ENCODE results near the gene GSTA5.
"Not testable (repeated sequence)": the region's sequence is repeated elsewhere in the genome, so short reads cannot be mapped to it uniquely, and the experiment has no call there.

GSTA5 gene

GRCh38 chr6:52802806-52803205, 37.8 kb downstream of the GSTA5 start:
- in situ Hi-C loops (cut with HindIII; ENCODE audit: low pct_ligation_motif_present, low pct_unique_long_range_greater_than_20kb, low sequenced_read_pairs) = no loop called here

DNA sequence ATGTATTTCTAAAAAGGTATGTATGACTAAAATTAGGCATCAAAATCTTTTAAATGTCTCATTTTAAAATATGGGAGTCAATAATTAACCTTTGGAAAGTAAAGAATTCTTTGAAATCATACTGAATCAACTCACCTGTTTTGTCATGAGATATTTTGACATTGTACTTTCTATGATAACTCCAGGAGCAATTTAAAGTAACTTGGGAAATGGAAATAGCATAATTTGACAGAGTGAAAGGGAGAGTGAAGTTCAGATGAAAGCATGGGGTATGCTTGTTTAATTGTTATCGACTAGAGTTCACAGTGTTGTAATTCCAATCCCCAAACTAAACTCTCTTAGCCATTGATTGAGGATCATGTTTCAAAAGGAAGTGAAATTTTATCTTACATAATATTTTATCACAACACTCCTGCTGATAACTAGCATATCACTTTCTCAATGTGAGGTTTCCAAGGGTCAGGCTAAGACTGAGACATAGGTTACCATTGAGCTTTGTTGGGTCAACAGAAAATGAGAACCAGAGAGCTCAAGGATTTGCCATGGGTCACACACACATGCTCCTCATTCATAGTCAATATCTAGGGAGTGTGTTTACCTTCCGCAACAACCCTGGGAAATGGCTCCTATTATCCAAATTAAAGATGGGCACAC, 39.3 kb downstream of the GSTA5 start:
- DNase-seq = no peak
- in situ Hi-C loops (cut with HindIII; ENCODE audit: low pct_ligation_motif_present, low pct_unique_long_range_greater_than_20kb, low sequenced_read_pairs) = no loop called here

More at GRCh38 chr6:52802806-52803205, 37.8 kb downstream of the GSTA5 start:
- no peak for DNase-seq

GRCh38 chr6:52799272-52799671, 41.3 kb downstream of the GSTA5 start:
- in situ Hi-C loops (cut with HindIII; ENCODE audit: low pct_ligation_motif_present, low pct_unique_long_range_greater_than_20kb, low sequenced_read_pairs); DNase-seq: not testable (repeated sequence)

DNA sequence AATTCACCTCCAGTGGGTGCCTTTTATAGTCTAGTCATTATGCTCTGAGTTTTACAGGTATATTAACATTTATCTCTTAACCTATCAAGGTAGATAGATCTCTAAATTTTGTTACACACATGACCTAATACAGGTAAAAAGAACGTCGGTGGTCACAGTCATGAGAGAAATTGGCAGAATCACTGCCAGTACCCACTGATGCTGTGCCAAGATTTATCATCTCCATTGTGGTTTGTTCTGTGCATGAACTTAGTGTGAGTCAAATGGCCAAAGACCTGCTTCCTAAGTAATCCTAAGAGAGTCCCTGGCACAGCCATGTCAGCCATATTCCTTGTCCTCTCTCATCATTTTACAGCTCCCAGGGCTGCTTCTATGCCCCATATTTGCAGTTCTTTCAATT, 46.2 kb downstream of the GSTA5 start:
- in situ Hi-C loops (cut with HindIII; ENCODE audit: low pct_ligation_motif_present, low pct_unique_long_range_greater_than_20kb, low sequenced_read_pairs) = not testable (repeated sequence)

GRCh38 chr6:52790861-52791260, 49.8 kb downstream of the GSTA5 start:
- in situ Hi-C loops (cut with HindIII; ENCODE audit: low pct_ligation_motif_present, low pct_unique_long_range_greater_than_20kb, low sequenced_read_pairs) = no loop called here
- no peak for DNase-seq

More for the DNA sequence above, 46.2 kb downstream of the GSTA5 start:
- DNase-seq = not testable (repeated sequence)

GRCh38 chr6:52789658-52790057, 51.0 kb downstream of the GSTA5 start:
- in situ Hi-C loops (cut with HindIII; ENCODE audit: low pct_ligation_motif_present, low pct_unique_long_range_greater_than_20kb, low sequenced_read_pairs); DNase-seq: not testable (repeated sequence)

DNA sequence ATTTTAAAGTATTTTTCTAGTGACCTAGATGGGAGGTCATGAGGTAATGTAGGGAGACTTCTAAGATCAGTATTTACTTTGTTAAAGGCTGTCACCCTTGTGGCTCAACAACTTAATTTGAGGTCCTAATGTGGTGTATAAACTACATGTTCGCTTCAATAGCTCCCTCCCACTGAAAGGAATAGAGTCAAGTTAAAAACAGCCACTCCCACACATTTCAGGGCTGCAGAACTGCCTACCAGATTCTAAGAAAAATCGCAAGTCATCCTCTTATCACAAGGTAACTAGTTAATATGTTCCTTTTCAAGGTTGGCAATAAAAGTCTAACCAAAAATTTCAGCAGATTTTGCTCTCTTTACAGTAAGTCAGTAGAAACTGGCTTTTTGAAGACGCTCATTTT, 52.1 kb downstream of the GSTA5 start:
- DNase-seq = no peak
- in situ Hi-C loops (cut with HindIII; ENCODE audit: low pct_ligation_motif_present, low pct_unique_long_range_greater_than_20kb, low sequenced_read_pairs) = no loop called here

GRCh38 chr6:52787917-52788316, 52.7 kb downstream of the GSTA5 start:
- in situ Hi-C loops (cut with HindIII; ENCODE audit: low pct_ligation_motif_present, low pct_unique_long_range_greater_than_20kb, low sequenced_read_pairs) = no loop called here
- DNase-seq = no peak

GRCh38 chr6:52786249-52786956, 54.2 kb downstream of the GSTA5 start:
- DNase-seq = no peak
- in situ Hi-C loops (cut with HindIII; ENCODE audit: low pct_ligation_motif_present, low pct_unique_long_range_greater_than_20kb, low sequenced_read_pairs) = no loop called here

DNA sequence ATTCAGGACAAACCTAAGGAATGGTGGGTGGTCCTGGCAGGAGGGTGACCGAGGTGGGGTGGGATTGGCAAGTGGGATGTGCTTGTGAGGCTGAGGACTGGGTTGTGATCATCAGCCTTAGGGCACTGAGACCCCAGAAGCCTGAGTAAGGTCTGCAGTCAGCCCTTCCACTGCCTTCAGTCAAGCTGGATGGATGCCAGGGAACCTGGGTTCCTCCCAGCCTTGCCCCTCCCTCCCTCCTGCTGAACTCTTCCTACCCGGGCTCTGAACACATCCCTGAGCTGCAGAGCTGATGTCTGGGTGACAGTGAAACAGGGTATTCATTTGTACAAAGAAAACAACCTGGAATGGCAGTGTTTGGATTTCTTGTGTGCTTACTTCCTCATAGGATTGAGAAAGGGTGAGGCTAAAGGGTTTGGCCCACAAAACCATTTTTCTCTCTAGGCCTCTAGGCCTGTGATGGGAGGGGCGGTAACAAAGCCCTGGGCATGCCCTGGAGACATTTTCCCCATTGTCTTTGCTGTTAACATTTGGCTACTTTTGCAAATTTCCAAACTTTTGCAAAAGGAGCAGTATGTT, 57.8 kb downstream of the GSTA5 start:
- in situ Hi-C loops (cut with HindIII; ENCODE audit: low pct_ligation_motif_present, low pct_unique_long_range_greater_than_20kb, low sequenced_read_pairs); DNase-seq: not testable (repeated sequence)

DNA sequence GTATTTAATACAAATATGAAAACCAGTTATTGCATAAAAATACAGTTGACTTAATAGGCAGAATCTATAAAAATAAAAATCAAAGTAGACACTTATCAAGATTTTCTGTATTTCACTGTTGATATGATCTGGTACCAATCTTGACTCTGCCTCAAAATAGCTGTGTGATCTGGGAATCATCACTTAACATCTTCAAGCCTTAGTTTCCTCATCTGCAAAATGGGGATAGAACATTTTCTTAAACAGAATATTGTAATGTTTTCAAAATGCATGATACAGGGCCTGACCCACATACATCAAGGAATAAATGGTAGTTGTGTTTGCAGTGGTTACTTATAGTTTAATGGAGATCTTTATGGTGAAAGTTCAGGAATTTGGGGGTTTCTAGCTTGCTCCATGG, 58.4 kb downstream of the GSTA5 start:
- in situ Hi-C loops (cut with HindIII; ENCODE audit: low pct_ligation_motif_present, low pct_unique_long_range_greater_than_20kb, low sequenced_read_pairs); DNase-seq: not testable (repeated sequence)
